GM19455 (cell line): ENCODE results near the gene CHD6.

ENCODE experiments used
- ATAC-seq: cut with Tn5 transposase; IDR thresholded peaks from one replicate; pipeline ENCODE4 v1.9.1; 2021; ENCODE audit not compliant: unreplicated experiment

The CHD6 gene

GRCh38 chr20:41617902-41618806 is at the start of gene CHD6:
TSS of gene CHD6 (minus strand) at chr20:41618377. CDS start at chr20:41551337, 67,040 bp downstream.
- peak; percentile 97 for ATAC-seq

GRCh38 chr20:41664584-41664983 is 46.4 kb upstream of the CHD6 start:
- ATAC-seq, result peak; percentile 81

GRCh38 chr20:41657655-41658054 is 39.5 kb upstream of the CHD6 start:
- no peak for ATAC-seq

GRCh38 chr20:41655962-41656618 is 37.9 kb upstream of the CHD6 start:
- no peak for ATAC-seq

- ATAC-seq, result no peak
Observed at GRCh38 chr20:41654884-41655283, 36.7 kb upstream of the CHD6 start.

- ATAC-seq, result no peak
Observed at GRCh38 chr20:41654292-41654691, 36.1 kb upstream of the CHD6 start.

- no peak for ATAC-seq
Observed at GRCh38 chr20:41650231-41650948, 32.2 kb upstream of the CHD6 start.

- no peak for ATAC-seq
Observed at GRCh38 chr20:41649489-41649888, 31.3 kb upstream of the CHD6 start.

GRCh38 chr20:41645372-41645771 is 27.2 kb upstream of the CHD6 start:
- ATAC-seq, result no peak

- no peak for ATAC-seq
Observed at GRCh38 chr20:41643504-41643938, 25.3 kb upstream of the CHD6 start.

- ATAC-seq, result no peak
Observed at GRCh38 chr20:41639630-41640029, 21.5 kb upstream of the CHD6 start.

GRCh38 chr20:41638456-41638855 is 20.3 kb upstream of the CHD6 start:
- ATAC-seq, result no peak

GRCh38 chr20:41635158-41635557 is 17.0 kb upstream of the CHD6 start:
- ATAC-seq, result no peak

GRCh38 chr20:41632896-41633295 is 14.7 kb upstream of the CHD6 start:
- no peak for ATAC-seq

- ATAC-seq, result no peak
Observed at GRCh38 chr20:41631826-41632225, 13.6 kb upstream of the CHD6 start.

- ATAC-seq, result no peak
Observed at GRCh38 chr20:41630846-41631245, 12.7 kb upstream of the CHD6 start.

- no peak for ATAC-seq
Observed at GRCh38 chr20:41627611-41628244, 9.6 kb upstream of the CHD6 start.

GRCh38 chr20:41627001-41627495 is 8.9 kb upstream of the CHD6 start:
- no peak for ATAC-seq

- no peak for ATAC-seq
Observed at GRCh38 chr20:41623625-41624375, 5.6 kb upstream of the CHD6 start.

- no peak for ATAC-seq
Observed at GRCh38 chr20:41622584-41622983, 4.4 kb upstream of the CHD6 start.
